GM12891 (cell line): Measurements from ENCODE around the gene BAD.

Experiments used
- PAX5 ChIP-seq: IDR thresholded peaks from 2 replicates; pipeline ENCODE4 v1.6.1; 2011; ENCODE audit warnings: low read length, moderate library complexity, mild to moderate bottlenecking; ENCODE audit not compliant: insufficient read depth, severe bottlenecking
- POLR2A ChIP-seq: IDR thresholded peaks from 2 replicates; pipeline ENCODE4 v1.6.1; 2011; ENCODE audit warnings: low read depth, low read length, control low read depth
- POLR2AphosphoS5 ChIP-seq: IDR thresholded peaks from 2 replicates; pipeline ENCODE4 v1.6.1; 2011; ENCODE audit warnings: low read depth, low read length, control low read depth
- POU2F2 ChIP-seq: IDR thresholded peaks from 2 replicates; pipeline ENCODE4 v1.6.1; 2011; ENCODE audit warnings: low read depth, mild to moderate bottlenecking, control low read depth, low read length, moderate library complexity
- SPI1 ChIP-seq: IDR thresholded peaks from 2 replicates; pipeline ENCODE4 v1.6.1; 2011; ENCODE audit warnings: low read depth, low read length, control low read depth
- TAF1 ChIP-seq: IDR thresholded peaks from 2 replicates; pipeline ENCODE4 v1.6.1; 2011; ENCODE audit warnings: low read depth, low read length, control low read depth

DNA sequence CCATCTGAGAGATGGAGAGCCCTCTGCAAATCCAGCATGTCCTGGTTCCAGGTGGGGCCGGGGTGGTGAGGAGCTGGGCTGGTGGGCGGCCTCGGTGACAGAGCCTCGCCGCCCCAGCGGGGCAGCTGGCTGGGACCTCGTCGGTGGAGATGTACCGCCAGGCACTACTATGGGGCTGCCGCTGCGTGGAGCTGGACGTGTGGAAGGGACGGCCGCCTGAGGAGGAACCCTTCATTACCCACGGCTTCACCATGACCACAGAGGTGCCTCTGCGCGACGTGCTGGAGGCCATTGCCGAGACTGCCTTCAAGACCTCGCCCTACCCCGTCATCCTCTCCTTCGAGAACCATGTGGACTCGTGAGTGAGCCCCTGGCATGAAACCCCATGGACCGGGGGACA is 26.1 kb downstream of the BAD start:
- TF ChIP-seq TAF1: no peak
- no peak for TF ChIP-seq POLR2A
- no peak for TF ChIP-seq POLR2AphosphoS5
- TF ChIP-seq SPI1: no peak
- TF ChIP-seq PAX5: no peak
- no peak for TF ChIP-seq POU2F2
